Glutamatergic neuron (in vitro differentiated cells): ENCODE data around the gene FOXN3. TPM values are rescaled to one million over a fixed set of nuclear protein-coding genes. Genes with fewer than 3 reads are reported as not detected.

Experiments
- DNase-seq: peaks from one replicate; pipeline ENCODE4 v3.0.0; 2022
- H3K27ac Mint-ChIP-seq: one replicate; pipeline ENCODE4 v1.8.0; 2020; ENCODE audit warnings: mild to moderate bottlenecking, mixed read lengths, inconsistent platforms; ENCODE audit not compliant: unreplicated experiment
- H3K27me3 Mint-ChIP-seq: one replicate; pipeline ENCODE4 v1.8.0; 2020; ENCODE audit warnings: mild to moderate bottlenecking, moderate library complexity, mixed read lengths, inconsistent platforms; ENCODE audit not compliant: unreplicated experiment
- H3K36me3 Mint-ChIP-seq: one replicate; pipeline ENCODE4 v1.8.0; 2020; ENCODE audit warnings: mild to moderate bottlenecking, mixed read lengths, inconsistent platforms; ENCODE audit not compliant: unreplicated experiment
- H3K4me1 Mint-ChIP-seq: one replicate; pipeline ENCODE4 v1.8.0; 2020; ENCODE audit warnings: mild to moderate bottlenecking, low read depth, mixed read lengths, inconsistent platforms; ENCODE audit not compliant: unreplicated experiment
- H3K4me3 Mint-ChIP-seq: one replicate; pipeline ENCODE4 v1.8.0; 2020; ENCODE audit warnings: mild to moderate bottlenecking, mixed read lengths, inconsistent platforms; ENCODE audit not compliant: unreplicated experiment
- H3K9me3 Mint-ChIP-seq: one replicate; pipeline ENCODE4 v1.8.0; 2020; ENCODE audit warnings: mild to moderate bottlenecking, moderate library complexity, mixed read lengths, inconsistent platforms; ENCODE audit not compliant: unreplicated experiment
- CTCF ChIP-seq: fragments of 200-600 bp; sonication (generic); IDR thresholded peaks from one replicate; pipeline ENCODE4 v1.5.0; 2021; ENCODE audit not compliant: partially characterized antibody, unreplicated experiment
- total RNA-seq: library from RNA; stranded (reverse); fragmentation: NEBNext Ultra II Directional; extraction: Animal tissue kit (Norgen Biotek cat#: 25700); gene quantifications from one replicate; pipeline ENCODE4 v1.2.1, GENCODE V29; 2021; ENCODE audit not compliant: unreplicated experiment

FOXN3 gene
- total RNA-seq, 1 donor from 2014 or later, result 139 TPM

GRCh38 chr14:89406361-89406760, 10.7 kb downstream of the FOXN3 start:
- H3K9me3 Mint-ChIP-seq, result peaks cover 5% of the 10 kb centered on the region
- no peak overlapping the region for H3K4me3 Mint-ChIP-seq
- DNase-seq, result no peak
- H3K36me3 Mint-ChIP-seq, result peaks cover 6% of the 10 kb centered on the region
- peaks cover 32% of the 10 kb centered on the region for H3K4me1 Mint-ChIP-seq
- peaks cover 14% of the 10 kb centered on the region for H3K27me3 Mint-ChIP-seq
- no peak for TF ChIP-seq CTCF
- H3K27ac Mint-ChIP-seq, result no peak overlapping the region

GRCh38 chr14:89405712-89406111, 11.3 kb downstream of the FOXN3 start:
- Mint-ChIP-seq H3K4me1 (peaks cover 36% of the 10 kb centered on the region), H3K4me3 (no peak overlapping the region), H3K36me3 (peaks cover 6% of the 10 kb centered on the region), H3K27me3 (peaks cover 16% of the 10 kb centered on the region), H3K27ac (no peak overlapping the region), H3K9me3 (peaks cover 6% of the 10 kb centered on the region)
- no peak for TF ChIP-seq CTCF
- no peak for DNase-seq

- Mint-ChIP-seq H3K4me1 (peaks cover 50% of the 10 kb centered on the region), H3K27ac (peak overlapping the region; percentile 45), H3K36me3 (no peaks in the 10 kb centered on the region), H3K9me3 (peaks cover 13% of the 10 kb centered on the region), H3K27me3 (peaks cover 15% of the 10 kb centered on the region), H3K4me3 (peak overlapping the region; percentile 59)
- DNase-seq, result no peak
- TF ChIP-seq CTCF, result no peak
Measured at GRCh38 chr14:89402363-89402762, 14.7 kb downstream of the FOXN3 start.

GRCh38 chr14:89401761-89402160, 15.3 kb downstream of the FOXN3 start:
- Mint-ChIP-seq H3K36me3 (no peaks in the 10 kb centered on the region), H3K9me3 (peaks cover 17% of the 10 kb centered on the region), H3K4me3 (peak overlapping the region; percentile 59), H3K27me3 (peaks cover 15% of the 10 kb centered on the region), H3K4me1 (peaks cover 47% of the 10 kb centered on the region), H3K27ac (peak overlapping the region; percentile 46)
- TF ChIP-seq CTCF, result no peak
- no peak for DNase-seq

GRCh38 chr14:89401241-89401640, 15.8 kb downstream of the FOXN3 start:
- DNase-seq, result no peak
- Mint-ChIP-seq H3K27ac (peak overlapping the region; percentile 46), H3K4me3 (peak overlapping the region; percentile 59), H3K9me3 (peaks cover 17% of the 10 kb centered on the region), H3K36me3 (no peaks in the 10 kb centered on the region), H3K27me3 (peaks cover 15% of the 10 kb centered on the region), H3K4me1 (peaks cover 46% of the 10 kb centered on the region)
- TF ChIP-seq CTCF, result no peak
